Activated effector memory CD4-positive, alpha-beta T cell treated with Interleukin-2 at 50 U/mL for 16 hours (primary cell): ENCODE results near the gene CMA1.
"Not testable (repeated sequence)": the region's sequence is repeated elsewhere in the genome, so short reads cannot be mapped to it uniquely, and the experiment has no call there.

Experiments used
- DNase-seq: peaks from one replicate; pipeline ENCODE4 v3.0.0-alpha.2; 2020

Gene CMA1, protein sequence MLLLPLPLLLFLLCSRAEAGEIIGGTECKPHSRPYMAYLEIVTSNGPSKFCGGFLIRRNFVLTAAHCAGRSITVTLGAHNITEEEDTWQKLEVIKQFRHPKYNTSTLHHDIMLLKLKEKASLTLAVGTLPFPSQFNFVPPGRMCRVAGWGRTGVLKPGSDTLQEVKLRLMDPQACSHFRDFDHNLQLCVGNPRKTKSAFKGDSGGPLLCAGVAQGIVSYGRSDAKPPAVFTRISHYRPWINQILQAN

DNA sequence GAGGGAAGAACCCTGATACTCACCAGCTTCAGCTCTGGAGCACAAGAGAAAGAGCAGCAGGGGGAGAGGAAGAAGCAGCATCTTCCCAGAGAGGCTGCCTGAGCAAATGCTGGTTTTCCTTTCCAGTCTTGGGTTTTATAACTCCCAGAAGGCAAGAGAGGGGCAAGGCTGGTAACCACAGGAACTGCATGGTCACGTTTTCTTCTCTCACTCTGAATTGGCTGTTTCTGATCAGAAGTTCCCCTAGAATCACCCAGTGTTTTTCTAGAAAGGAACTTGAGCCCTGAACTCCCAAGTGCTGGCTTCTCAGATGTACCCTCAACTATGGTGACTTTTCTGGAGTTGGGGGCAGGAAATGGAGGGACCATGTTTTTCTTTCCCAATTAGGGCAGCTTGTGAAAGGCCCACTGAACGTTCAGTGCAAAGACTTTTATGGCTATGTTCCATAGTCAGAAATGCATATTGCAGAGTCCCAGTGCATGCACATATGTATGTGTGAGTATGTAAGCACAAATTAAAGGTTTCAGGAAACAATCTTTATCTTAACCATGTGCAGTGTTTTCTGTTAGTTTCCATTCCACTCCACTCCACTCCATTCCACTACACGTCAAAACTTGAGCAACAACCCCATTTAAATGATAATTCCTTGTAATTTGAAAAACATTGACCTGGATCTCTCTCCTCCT, at the start of gene CMA1:
Gene CMA1 (minus strand): TSS at position 111 of the 686 bp plus-strand sequence. CDS start 30 bp downstream, at position 81.
- no peak for DNase-seq

GRCh38 chr14:24556756-24557155, 48.7 kb upstream of the CMA1 start:
- no peak for DNase-seq

- DNase-seq, result not testable (repeated sequence)
These were observed 41.0 kb upstream of the CMA1 start for GRCh38 chr14:24549064-24549463.

DNA sequence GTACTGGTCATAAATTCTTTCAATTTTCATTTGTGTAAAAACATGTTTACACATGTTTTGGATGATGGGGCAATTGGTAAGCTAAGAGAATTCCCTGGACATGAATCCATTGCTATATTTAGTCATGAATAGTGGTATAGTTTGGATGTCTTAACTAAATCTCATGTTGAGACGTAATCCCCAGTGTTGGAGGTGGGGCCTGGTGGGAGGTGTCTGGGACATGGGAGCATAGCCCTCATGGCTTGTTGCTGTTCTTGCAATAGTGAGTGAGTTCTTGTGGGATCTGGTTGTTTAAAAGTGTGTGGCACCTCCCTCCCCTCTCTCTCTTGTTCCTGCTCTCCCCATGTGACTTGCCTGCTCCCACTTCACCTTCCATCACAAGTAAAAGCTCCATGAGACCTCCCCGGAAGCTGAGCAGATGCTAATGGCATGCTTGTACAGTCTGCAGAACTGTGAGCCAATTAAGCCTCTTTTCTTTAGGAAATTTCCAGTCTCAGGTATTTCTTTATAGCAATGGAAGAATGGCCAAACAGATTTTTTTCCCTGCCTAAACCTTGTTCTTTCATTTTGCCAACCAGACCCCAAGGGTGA, 34.4 kb upstream of the CMA1 start:
- no peak for DNase-seq

DNA sequence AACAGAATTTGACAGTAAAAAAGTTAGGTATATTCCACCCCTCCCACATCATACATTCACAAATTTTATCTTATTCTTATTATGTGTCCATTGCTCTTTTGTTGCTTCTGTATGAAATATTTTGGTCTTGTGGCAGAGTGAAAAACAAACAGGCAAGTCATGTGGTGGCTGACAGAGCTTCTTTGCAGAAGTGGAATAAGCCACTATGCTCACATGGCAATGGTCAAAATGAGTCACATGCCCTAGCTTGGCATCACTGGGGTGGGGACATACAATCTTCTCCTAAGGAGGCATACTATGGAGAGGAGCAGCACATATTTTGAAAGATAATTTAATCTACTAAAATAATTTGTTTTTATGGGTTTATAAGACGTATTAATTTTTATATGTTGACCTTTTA, 27.7 kb upstream of the CMA1 start:
- DNase-seq, result no peak

DNA sequence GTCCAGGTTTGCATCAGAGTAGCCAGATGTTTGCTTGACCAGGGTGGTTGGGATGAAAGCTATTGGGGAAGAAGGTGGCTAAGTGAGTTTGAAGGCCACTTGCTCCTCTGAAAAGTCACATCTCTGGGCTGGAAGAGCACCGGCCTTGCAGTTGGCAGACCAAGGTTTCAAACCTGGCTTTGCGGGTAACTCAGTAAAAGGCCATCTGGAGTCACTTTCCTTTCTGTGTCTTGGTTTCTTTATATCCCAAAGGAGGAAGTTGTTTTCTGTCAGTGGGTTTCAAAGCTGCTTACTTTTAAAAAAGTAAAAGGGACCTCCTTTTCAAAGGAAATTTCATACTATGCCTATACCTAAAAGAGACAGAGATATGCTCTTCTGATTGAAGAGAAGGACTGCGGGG, 26.2 kb upstream of the CMA1 start:
- DNase-seq, result no peak

- DNase-seq, result not testable (repeated sequence)
These were observed 18.0 kb upstream of the CMA1 start for GRCh38 chr14:24525877-24526620.

DNA sequence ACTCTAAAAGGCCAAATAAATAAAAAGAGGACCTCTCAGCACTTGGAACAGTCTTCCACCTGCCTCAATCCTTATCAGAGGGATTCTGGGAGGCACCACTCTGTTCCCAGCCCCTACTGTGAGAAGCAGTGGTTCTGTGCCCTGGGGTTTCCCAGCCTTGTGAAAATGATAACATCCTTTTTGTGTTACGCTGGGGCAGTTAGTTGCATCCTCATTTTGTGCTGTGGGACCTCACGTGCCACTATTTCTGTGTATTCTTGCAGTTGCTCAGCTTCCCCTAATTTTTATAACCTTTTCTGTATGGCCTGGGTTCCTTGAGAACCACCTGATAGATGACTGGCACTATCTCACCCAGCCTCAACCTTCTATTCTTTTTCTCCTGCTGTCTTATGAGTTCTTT, 10.8 kb upstream of the CMA1 start:
- DNase-seq, result no peak

- DNase-seq, result no peak
These were observed 6.1 kb upstream of the CMA1 start for GRCh38 chr14:24514209-24514608.

GRCh38 chr14:24513009-24513408, 4.9 kb upstream of the CMA1 start:
- no peak for DNase-seq

DNA sequence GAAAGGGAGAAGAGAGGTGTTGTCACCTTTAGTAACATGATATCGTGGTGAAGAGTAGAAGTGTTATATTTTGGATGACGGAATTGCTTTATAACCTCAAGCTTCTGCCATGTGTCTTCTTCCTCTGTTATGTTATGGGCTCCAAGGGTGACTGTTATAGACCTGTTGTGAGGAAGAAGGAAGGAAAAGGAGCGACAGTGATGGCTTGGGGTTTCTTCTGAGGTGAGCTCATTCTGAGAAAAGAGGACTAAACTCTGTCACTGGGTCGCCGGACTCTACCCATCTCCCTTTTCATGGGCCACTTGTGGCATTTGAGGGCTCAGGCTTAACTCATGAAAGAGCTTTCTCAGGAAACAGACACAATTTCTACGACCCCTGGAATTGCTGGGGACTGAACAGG, 1.6 kb downstream of the CMA1 start:
- DNase-seq, result no peak

- no peak for DNase-seq
These were observed 3.6 kb downstream of the CMA1 start for GRCh38 chr14:24504425-24504950.

DNA sequence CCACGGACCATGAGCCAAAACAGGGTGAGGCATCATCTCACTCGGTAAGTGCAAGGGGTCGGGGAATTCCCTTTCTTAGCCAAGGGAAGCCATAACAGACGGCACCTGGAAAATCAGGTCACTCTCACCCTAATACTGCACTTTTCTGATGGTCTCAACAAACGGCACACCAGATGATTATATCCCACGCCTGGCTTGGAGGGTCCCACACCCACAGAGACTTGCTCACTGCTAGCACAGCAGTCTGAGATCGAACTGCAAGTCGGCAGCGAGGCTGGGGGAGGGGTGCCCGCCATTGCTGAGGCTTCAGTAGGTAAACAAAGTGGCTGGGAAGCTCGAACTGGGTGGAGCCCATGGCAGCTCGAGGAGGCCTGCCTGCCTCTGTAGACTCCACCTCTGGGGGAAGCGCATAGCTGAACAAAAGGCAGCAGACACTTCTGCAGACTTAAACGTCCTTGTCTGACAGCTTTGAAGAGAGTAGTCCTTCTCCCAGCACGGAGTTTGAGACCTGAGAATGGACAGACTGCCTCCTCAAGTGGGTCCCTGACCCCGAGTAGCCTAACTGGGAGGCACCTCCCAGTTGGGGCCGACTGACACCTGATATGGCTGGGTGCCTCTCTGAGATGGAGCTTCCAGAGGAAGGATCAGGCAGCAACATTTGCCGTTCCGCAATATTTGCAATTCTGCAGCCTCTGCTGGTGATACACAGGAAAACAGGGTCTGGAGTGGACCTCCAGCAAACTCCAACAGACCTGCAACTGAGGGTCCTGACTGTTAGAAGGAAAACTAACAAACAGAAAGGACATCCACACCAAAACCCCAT, 16.3 kb downstream of the CMA1 start:
- not testable (repeated sequence) for DNase-seq

- DNase-seq, result no peak
These were observed 24.3 kb downstream of the CMA1 start for GRCh38 chr14:24483604-24484252.

- not testable (repeated sequence) for DNase-seq
These were observed 25.3 kb downstream of the CMA1 start for GRCh38 chr14:24482699-24483303.

- peak; percentile 18 for DNase-seq
These were observed 26.3 kb downstream of the CMA1 start for GRCh38 chr14:24481622-24482324.

- not testable (repeated sequence) for DNase-seq
These were observed 28.1 kb downstream of the CMA1 start for GRCh38 chr14:24479999-24480398.

GRCh38 chr14:24475261-24475660, 32.8 kb downstream of the CMA1 start:
- DNase-seq, result no peak

DNA sequence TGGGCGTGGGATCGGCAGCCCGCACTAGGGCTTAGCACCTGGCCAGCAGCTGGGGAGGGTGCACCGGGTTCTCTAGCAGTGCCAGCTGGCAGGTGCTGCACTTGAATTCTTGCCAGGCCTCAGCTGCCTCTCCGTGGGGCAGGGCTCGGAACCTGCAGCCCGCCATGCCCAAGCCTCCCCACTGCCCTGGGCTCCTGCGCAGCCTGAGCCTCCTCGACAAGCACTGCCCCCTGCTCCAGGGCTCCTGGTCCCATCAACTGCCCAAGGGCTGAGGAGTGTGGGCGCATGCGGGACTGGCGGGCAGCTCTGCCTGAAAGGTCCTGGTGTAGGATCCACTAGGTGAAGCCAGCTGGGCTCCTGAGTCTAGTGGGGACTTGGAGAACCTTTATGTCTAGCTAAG, 34.9 kb downstream of the CMA1 start:
- no peak for DNase-seq

GRCh38 chr14:24470450-24470849, 37.6 kb downstream of the CMA1 start:
- not testable (repeated sequence) for DNase-seq

- DNase-seq, result no peak
These were observed 42.3 kb downstream of the CMA1 start for GRCh38 chr14:24465805-24466204.
